ENCODE data around the gene GPR108. TPM values are rescaled to one million over a fixed set of nuclear protein-coding genes. Genes with fewer than 3 reads are reported as not detected.

Gene GPR108
- polyA plus RNA-seq, 1 of the 3 experiments (the other 2 are of a cell fraction), result 54.2 TPM

DNA sequence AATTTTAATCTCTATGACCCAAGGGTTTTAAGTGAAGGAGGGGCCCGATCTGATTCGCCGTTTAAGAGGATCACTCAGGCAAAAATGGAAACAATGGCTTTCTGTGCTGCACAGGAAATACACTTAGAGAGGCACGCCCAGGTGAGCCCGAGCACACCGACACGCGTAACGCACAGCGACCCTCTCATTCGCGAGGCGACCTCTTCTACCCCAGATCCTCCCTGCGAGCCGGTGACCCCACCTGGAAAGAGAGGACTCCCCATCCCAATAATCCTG is 29.6 kb upstream of the GPR108 start:
- no peaks in the 10 kb centered on the region for H3K9me2 ChIP-seq
- peak overlapping the region; percentile 38; a peak in 2 of 4 replicates for H3K4me3 ChIP-seq (ENCODE audit: low read depth in 2 of 2, low read length in 1 of 2)
- no peaks in the 10 kb centered on the region for H3K36me3 ChIP-seq (replicated peaks in 1 of 2; ENCODE audit: control insufficient read depth in 1 of 2, insufficient read depth in 2 of 2, low read length in 1 of 2)
- H3K9ac ChIP-seq, result no peak overlapping the region
- H3K4me1 ChIP-seq (ENCODE audit: control insufficient read depth in 1 of 2, insufficient read depth in 2 of 2, low read depth in 1 of 2, low read length in 1 of 2), result no peaks in the 10 kb centered on the region; a peak in 2 of 4 replicates
- H3K4me2 ChIP-seq, result peak overlapping the region; percentile 83
- POLR2A ChIA-PET, result no interaction called here
- CTCF ChIA-PET, result no interaction called here
- H3K79me2 ChIP-seq (ENCODE audit: insufficient read depth), result no peaks in the 10 kb centered on the region
- no peak overlapping the region for H3K27ac ChIP-seq (ENCODE audit: low read depth in 2 of 2, low read length in 1 of 2)
- 4% methylated on average over 5 of the region's 15 CpGs for WGBS (ENCODE audit: low lambda C conversion rate)
- H4K20me1 ChIP-seq (ENCODE audit: insufficient read depth), result no peaks in the 10 kb centered on the region
- H3F3A ChIP-seq (replicated peaks; ENCODE audit: insufficient read depth), result peaks cover 14% of the 10 kb centered on the region
- TF ChIP-seq GABPA (IDR thresholded peaks at IDR 0.05; ENCODE audit: low read depth), result no peak
- no peak for TF ChIP-seq RXRA (IDR thresholded peaks at IDR 0.05; ENCODE audit: borderline replicate concordance, low read depth)
- TF ChIP-seq MXI1 (IDR thresholded peaks at IDR 0.05; ENCODE audit: low read depth, low read length), result no peak
- no peak for TF ChIP-seq FOXJ3 (CRISPR knock-in tag; IDR thresholded peaks at IDR 0.05)
- no peak for TF ChIP-seq CHD2 (IDR thresholded peaks at IDR 0.05; ENCODE audit: low read length, partially characterized antibody)
- TF ChIP-seq MEF2A (IDR thresholded peaks at IDR 0.05; ENCODE audit: borderline replicate concordance, low read depth), result no peak
- no peak for TF ChIP-seq TAF1 (IDR thresholded peaks at IDR 0.05; ENCODE audit: borderline replicate concordance, low read depth, low read length)
- TF ChIP-seq, protein P1, sequence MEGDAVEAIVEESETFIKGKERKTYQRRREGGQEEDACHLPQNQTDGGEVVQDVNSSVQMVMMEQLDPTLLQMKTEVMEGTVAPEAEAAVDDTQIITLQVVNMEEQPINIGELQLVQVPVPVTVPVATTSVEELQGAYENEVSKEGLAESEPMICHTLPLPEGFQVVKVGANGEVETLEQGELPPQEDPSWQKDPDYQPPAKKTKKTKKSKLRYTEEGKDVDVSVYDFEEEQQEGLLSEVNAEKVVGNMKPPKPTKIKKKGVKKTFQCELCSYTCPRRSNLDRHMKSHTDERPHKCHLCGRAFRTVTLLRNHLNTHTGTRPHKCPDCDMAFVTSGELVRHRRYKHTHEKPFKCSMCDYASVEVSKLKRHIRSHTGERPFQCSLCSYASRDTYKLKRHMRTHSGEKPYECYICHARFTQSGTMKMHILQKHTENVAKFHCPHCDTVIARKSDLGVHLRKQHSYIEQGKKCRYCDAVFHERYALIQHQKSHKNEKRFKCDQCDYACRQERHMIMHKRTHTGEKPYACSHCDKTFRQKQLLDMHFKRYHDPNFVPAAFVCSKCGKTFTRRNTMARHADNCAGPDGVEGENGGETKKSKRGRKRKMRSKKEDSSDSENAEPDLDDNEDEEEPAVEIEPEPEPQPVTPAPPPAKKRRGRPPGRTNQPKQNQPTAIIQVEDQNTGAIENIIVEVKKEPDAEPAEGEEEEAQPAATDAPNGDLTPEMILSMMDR (IDR thresholded peaks at IDR 0.05), result no peak
- no peak for TF ChIP-seq NFIC (IDR thresholded peaks at IDR 0.05; ENCODE audit: borderline replicate concordance)
- TF ChIP-seq, protein P2, sequence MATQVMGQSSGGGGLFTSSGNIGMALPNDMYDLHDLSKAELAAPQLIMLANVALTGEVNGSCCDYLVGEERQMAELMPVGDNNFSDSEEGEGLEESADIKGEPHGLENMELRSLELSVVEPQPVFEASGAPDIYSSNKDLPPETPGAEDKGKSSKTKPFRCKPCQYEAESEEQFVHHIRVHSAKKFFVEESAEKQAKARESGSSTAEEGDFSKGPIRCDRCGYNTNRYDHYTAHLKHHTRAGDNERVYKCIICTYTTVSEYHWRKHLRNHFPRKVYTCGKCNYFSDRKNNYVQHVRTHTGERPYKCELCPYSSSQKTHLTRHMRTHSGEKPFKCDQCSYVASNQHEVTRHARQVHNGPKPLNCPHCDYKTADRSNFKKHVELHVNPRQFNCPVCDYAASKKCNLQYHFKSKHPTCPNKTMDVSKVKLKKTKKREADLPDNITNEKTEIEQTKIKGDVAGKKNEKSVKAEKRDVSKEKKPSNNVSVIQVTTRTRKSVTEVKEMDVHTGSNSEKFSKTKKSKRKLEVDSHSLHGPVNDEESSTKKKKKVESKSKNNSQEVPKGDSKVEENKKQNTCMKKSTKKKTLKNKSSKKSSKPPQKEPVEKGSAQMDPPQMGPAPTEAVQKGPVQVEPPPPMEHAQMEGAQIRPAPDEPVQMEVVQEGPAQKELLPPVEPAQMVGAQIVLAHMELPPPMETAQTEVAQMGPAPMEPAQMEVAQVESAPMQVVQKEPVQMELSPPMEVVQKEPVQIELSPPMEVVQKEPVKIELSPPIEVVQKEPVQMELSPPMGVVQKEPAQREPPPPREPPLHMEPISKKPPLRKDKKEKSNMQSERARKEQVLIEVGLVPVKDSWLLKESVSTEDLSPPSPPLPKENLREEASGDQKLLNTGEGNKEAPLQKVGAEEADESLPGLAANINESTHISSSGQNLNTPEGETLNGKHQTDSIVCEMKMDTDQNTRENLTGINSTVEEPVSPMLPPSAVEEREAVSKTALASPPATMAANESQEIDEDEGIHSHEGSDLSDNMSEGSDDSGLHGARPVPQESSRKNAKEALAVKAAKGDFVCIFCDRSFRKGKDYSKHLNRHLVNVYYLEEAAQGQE (IDR thresholded peaks at IDR 0.05; ENCODE audit: low read depth, low read length), result no peak
- no peak for TF ChIP-seq POLR2AphosphoS5 (IDR thresholded peaks at IDR 0.05; ENCODE audit: low read depth, low read length)
- TF ChIP-seq SIN3A (IDR thresholded peaks at IDR 0.05; ENCODE audit: borderline replicate concordance, low read depth, low read length), result no peak
- no peak for TF ChIP-seq RAD21 (IDR thresholded peaks at IDR 0.05; ENCODE audit: low read length)
- TF ChIP-seq, protein P3, sequence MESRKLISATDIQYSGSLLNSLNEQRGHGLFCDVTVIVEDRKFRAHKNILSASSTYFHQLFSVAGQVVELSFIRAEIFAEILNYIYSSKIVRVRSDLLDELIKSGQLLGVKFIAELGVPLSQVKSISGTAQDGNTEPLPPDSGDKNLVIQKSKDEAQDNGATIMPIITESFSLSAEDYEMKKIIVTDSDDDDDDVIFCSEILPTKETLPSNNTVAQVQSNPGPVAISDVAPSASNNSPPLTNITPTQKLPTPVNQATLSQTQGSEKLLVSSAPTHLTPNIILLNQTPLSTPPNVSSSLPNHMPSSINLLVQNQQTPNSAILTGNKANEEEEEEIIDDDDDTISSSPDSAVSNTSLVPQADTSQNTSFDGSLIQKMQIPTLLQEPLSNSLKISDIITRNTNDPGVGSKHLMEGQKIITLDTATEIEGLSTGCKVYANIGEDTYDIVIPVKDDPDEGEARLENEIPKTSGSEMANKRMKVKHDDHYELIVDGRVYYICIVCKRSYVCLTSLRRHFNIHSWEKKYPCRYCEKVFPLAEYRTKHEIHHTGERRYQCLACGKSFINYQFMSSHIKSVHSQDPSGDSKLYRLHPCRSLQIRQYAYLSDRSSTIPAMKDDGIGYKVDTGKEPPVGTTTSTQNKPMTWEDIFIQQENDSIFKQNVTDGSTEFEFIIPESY (IDR thresholded peaks at IDR 0.05; ENCODE audit: borderline replicate concordance, low read depth), result no peak
- TF ChIP-seq, protein P4, sequence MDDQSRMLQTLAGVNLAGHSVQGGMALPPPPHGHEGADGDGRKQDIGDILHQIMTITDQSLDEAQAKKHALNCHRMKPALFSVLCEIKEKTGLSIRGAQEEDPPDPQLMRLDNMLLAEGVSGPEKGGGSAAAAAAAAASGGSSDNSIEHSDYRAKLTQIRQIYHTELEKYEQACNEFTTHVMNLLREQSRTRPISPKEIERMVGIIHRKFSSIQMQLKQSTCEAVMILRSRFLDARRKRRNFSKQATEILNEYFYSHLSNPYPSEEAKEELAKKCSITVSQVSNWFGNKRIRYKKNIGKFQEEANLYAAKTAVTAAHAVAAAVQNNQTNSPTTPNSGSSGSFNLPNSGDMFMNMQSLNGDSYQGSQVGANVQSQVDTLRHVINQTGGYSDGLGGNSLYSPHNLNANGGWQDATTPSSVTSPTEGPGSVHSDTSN (IDR thresholded peaks at IDR 0.05), result no peak
- no peak for TF ChIP-seq FOSL2 (IDR thresholded peaks at IDR 0.05; ENCODE audit: borderline replicate concordance, low read depth)
- peaks cover 11% of the 10 kb centered on the region; the same call in 1 of the 2 replicates for H3K27me3 ChIP-seq (ENCODE audit: insufficient read depth)
- no peaks in the 10 kb centered on the region for H3K9me3 ChIP-seq
- H2AFZ ChIP-seq (ENCODE audit: low read depth), result peak overlapping the region; percentile 78; the same call in 1 of the 2 replicates
- no peak for DNase-seq

All from SK-N-SH (cell line).